ENCODE results near the gene UCMA. TPM values are rescaled to one million over a fixed set of nuclear protein-coding genes. Genes with fewer than 3 reads are reported as not detected.
"Not testable (repeated sequence)": the region's sequence is repeated elsewhere in the genome, so short reads cannot be mapped to it uniquely, and the experiment has no call there.

The UCMA gene
- total RNA-seq, 4 donors from 2014 or later = not detected

DNA sequence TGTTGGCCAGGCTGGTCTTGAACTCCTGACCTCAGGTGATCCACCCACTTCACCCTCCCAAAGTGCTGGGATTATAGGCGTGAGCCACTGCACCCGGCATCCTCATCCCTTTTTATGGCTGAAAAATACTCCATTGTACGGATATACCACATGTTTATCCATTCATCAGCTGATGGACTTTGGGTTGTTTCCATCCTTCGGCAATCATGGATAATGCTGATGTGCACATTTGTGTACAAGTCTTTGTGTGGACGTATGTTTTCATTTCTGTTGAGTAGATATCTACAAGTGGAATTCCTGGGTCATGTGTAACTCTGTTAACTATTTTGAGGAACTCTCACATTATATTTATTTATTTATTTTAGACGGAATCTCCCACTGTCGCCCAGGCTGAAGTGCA is 5.7 kb upstream of the UCMA start:
- DNase-seq (ENCODE audit: low spot score in 2 of 2) = peak in 1 of 2 donors; percentile 60
- TF ChIP-seq, protein P1, sequence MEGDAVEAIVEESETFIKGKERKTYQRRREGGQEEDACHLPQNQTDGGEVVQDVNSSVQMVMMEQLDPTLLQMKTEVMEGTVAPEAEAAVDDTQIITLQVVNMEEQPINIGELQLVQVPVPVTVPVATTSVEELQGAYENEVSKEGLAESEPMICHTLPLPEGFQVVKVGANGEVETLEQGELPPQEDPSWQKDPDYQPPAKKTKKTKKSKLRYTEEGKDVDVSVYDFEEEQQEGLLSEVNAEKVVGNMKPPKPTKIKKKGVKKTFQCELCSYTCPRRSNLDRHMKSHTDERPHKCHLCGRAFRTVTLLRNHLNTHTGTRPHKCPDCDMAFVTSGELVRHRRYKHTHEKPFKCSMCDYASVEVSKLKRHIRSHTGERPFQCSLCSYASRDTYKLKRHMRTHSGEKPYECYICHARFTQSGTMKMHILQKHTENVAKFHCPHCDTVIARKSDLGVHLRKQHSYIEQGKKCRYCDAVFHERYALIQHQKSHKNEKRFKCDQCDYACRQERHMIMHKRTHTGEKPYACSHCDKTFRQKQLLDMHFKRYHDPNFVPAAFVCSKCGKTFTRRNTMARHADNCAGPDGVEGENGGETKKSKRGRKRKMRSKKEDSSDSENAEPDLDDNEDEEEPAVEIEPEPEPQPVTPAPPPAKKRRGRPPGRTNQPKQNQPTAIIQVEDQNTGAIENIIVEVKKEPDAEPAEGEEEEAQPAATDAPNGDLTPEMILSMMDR (IDR thresholded peaks at IDR 0.05) = no peak
- no peak for TF ChIP-seq POLR2A (IDR thresholded peaks at IDR 0.05)
- WGBS, 2 donors = 89% methylated on average over 7 of the region's 7 CpGs

DNA sequence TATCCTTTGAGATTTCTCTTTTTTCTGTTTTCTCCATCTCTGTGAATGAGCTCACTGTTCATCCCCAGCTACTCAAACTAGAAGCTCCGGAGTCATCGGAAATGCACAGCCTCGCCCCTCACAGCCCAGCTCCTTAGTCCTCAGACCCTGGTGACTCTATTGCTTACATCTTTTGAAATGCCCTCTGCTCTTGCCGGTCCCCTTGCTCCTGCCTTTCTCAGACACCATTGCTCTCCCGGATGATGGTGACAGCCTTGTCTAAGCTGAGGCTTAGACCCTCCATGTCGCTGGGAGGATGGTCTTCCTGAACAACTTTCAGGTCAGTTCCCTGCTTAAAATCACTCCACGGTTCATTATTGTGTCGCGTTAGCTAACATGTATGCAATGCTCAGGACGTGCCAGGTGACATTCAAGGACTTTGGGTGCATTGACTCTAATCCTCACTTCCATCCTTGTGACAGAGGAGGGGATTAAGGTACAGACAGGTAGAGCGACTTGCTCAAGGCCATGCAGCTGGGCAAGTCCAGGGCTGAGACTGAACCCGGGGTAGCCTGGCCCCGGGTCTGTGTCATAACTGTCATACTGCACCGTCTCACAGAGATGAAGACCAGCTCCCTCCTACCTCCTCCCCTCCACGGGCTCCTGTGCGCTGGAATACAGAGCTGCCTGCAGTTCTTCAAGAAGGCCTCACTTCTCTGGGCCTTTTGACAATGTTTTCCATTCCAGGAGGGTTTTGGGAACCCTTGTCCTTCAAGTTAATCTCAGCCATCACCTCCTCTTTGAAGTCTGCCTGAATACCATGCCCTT is 4.3 kb upstream of the UCMA start:
- DNase-seq (ENCODE audit: low spot score in 2 of 2) = peak in 1 of 2 donors; percentile 70
- intact Hi-C loops (cut with DNase I; ENCODE audit: low total_unique reads) = no loop called here
- TF ChIP-seq, protein P1 (IDR thresholded peaks at IDR 0.05) = no peak
- TF ChIP-seq POLR2A (IDR thresholded peaks at IDR 0.05) = no peak
- WGBS, 2 donors = 75 to 86% methylated on average over 16 of the region's 16 CpGs
- H3K4me3 ChIP-seq (ENCODE audit: low read depth, poor library complexity, severe bottlenecking) = no peak overlapping the region

More for the DNA sequence above, 5.7 kb upstream of the UCMA start:
- intact Hi-C loops (cut with DNase I; ENCODE audit: low total_unique reads) = no loop called here
- no peak overlapping the region for H3K4me3 ChIP-seq (ENCODE audit: low read depth, poor library complexity, severe bottlenecking)

DNA sequence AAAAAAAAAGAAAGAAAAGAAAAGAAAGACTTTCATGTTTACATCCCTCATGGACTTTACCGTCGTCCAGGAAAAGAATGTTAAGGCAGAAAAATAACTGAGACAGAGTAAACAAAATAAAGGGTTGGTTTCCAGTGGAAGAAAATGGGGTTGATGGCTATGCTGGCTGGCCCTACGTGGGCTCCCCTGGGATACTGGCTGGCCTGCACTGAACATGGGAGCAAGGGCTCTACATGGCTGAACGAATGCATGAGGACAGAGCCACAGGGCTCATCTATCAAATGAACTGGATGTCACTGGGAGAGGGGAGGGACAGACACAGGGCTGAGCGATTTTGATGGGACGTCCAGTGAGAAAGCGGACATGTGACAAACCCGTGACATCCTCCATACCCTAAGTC is 2.5 kb upstream of the UCMA start:
- no peak overlapping the region for H3K4me3 ChIP-seq (ENCODE audit: low read depth, poor library complexity, severe bottlenecking)
- intact Hi-C loops (cut with DNase I; ENCODE audit: low total_unique reads) = no loop called here
- 86 to 87% methylated on average over 8 of the region's 8 CpGs for WGBS, 2 donors
- no peak for DNase-seq (ENCODE audit: low spot score in 2 of 2)
- TF ChIP-seq POLR2A (IDR thresholded peaks at IDR 0.05) = no peak
- TF ChIP-seq, protein P1 (IDR thresholded peaks at IDR 0.05) = no peak

DNA sequence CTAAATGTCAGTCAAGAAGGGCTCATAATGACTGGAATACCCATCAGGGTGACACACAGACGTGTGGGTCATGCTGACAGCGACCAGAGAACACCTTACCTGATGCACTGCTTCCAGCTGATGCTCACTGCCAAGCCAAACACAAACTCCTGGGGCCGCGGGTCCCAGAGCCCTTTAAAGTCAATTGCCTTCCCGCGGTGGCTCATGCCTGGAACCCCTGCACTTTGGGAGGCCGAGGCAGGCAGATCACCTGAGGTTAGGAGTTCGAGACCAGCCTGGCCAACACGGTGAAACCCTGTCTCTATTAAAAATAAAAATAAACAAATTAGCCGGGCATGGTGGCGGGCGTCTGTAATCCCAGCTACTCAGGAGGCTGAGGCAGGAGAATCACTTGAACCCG is 562 bp upstream of the UCMA start:
- intact Hi-C loops (cut with DNase I; ENCODE audit: low total_unique reads); H3K4me3 ChIP-seq (ENCODE audit: low read depth, poor library complexity, severe bottlenecking): not testable (repeated sequence)
- WGBS, 2 donors = 87 to 91% methylated on average over 13 of the region's 13 CpGs
- peak in 1 of 2 donors; percentile 68 for DNase-seq (ENCODE audit: low spot score in 2 of 2)

DNA sequence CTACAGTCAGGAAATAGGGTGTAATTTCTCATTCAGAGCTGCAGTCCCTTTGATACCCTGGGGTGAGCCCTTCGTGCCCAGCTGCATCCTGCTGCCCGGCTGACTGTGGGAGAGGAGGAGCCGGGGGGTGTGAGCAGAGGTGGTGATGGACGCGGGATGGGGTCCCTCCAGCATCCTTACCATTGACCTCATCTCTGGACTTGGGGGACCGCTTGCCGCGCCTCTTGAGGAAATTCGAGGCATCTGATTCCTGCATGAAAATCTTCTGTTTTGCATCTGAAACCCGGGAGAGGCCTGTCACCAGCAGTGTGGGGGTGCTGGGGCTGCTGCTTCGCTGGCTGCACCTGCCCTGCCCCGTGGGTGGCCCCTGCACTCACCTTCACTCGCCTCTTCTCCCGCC is 816 bp downstream of the UCMA start:
- TF ChIP-seq, protein P1 (IDR thresholded peaks at IDR 0.05) = no peak
- no peak for TF ChIP-seq POLR2A (IDR thresholded peaks at IDR 0.05)
- 45 to 57% methylated on average over 13 to 14 of the region's 14 CpGs for WGBS, 2 donors
- peak in 1 of 2 donors; percentile 67 for DNase-seq (ENCODE audit: low spot score in 2 of 2)
- intact Hi-C loops (cut with DNase I; ENCODE audit: low total_unique reads) = no loop called here
- H3K4me3 ChIP-seq (ENCODE audit: low read depth, poor library complexity, severe bottlenecking) = no peak overlapping the region

DNA sequence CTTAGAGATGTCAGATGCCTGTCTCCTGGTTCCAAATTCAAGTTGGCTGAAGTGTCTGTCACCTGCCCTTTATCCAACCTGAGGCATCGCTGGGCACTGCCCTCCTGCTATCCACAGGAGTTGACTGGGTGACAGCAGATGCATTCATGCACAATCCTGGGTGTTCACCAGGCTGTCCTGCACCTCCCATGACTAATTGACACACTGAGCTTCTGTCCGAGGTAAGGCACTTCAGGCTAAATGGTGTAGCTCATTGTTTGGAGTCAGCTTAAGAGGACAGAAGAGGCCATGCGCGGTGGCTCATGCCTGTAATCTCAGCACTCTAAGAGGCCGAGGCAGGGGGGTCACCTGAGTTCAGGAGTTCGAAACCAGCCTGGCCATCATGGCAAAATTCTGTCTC is 2.4 kb downstream of the UCMA start:
- 74 to 83% methylated on average over 6 of the region's 6 CpGs for WGBS, 2 donors
- no peak overlapping the region for H3K4me3 ChIP-seq (ENCODE audit: low read depth, poor library complexity, severe bottlenecking)
- intact Hi-C loops (cut with DNase I; ENCODE audit: low total_unique reads) = no loop called here
- peak in 1 of 2 donors; percentile 29 for DNase-seq (ENCODE audit: low spot score in 2 of 2)
- TF ChIP-seq, protein P1 (IDR thresholded peaks at IDR 0.05) = no peak
- TF ChIP-seq POLR2A (IDR thresholded peaks at IDR 0.05) = no peak
